Keratinocyte (primary cell): ENCODE results near the gene ZNF587B. TPM values are rescaled to one million over a fixed set of nuclear protein-coding genes. Genes with fewer than 3 reads are reported as not detected.

Experiments used
- DNase-seq: peaks from one replicate; pipeline ENCODE4 v3.0.0-alpha.2; 2011; ENCODE audit warnings: low read depth, missing footprints, low spot score
- FAIRE-seq: peaks from 2 replicates; lab custom pipeline; 2011; peaks lifted over from hg19 to GRCh38; lab: Jason Lieb, UNC
- H2AFZ ChIP-seq: 2 replicates; pipeline ENCODE4 v1.6.0; 2012; ENCODE audit warnings: low read length, control low read depth, inconsistent platforms; ENCODE audit not compliant: control insufficient read depth
- H3K27ac ChIP-seq: 2 replicates; pipeline ENCODE4 v1.5.1; 2011; ENCODE audit warnings: low read length; ENCODE audit not compliant: control insufficient read depth, insufficient read depth
- H3K27me3 ChIP-seq: 3 replicates; pipeline ENCODE4 v1.6.0; 2011; ENCODE audit warnings: low read length; ENCODE audit not compliant: control insufficient read depth, insufficient read depth; ENCODE audit errors: extremely low read depth
- H3K36me3 ChIP-seq, 2 experiments: 2 replicates in 1 of 2; 3 replicates in 1 of 2; pipeline ENCODE4 v1.5.1; 2011; ENCODE audit warnings: low read length in 2 of 2, mild to moderate bottlenecking in 1 of 2; ENCODE audit not compliant: control insufficient read depth in 2 of 2, insufficient read depth in 2 of 2; ENCODE audit errors: extremely low read depth in 1 of 2
- H3K4me1 ChIP-seq: 3 replicates; pipeline ENCODE4 v1.5.1; 2011; ENCODE audit warnings: low read length; ENCODE audit not compliant: control insufficient read depth, insufficient read depth; ENCODE audit errors: extremely low read depth
- H3K4me2 ChIP-seq: 3 replicates; pipeline ENCODE4 v1.6.0; 2011; ENCODE audit warnings: low read depth, low read length; ENCODE audit not compliant: control insufficient read depth, insufficient read depth; ENCODE audit errors: extremely low read depth
- H3K4me3 ChIP-seq, 3 experiments: fragments of 200-600 bp in 1 of 3; sonication (generic) in 1 of 3; 2 replicates in 2 of 3; 3 replicates in 1 of 3; pipeline ENCODE4 v1.5.1; 2011 to 2016; ENCODE audit warnings: low read length in 3 of 3, mild to moderate bottlenecking in 3 of 3, control low read depth in 2 of 3, inconsistent platforms in 1 of 3, low read depth in 1 of 3, mixed read lengths in 1 of 3, mixed run types in 1 of 3, moderate library complexity in 1 of 3; ENCODE audit not compliant: control insufficient read depth in 2 of 3, insufficient read depth in 2 of 3; ENCODE audit errors: extremely low read depth in 1 of 3
- H3K79me2 ChIP-seq: 2 replicates; pipeline ENCODE4 v1.6.0; 2012; ENCODE audit warnings: low read length; ENCODE audit not compliant: control insufficient read depth, insufficient read depth
- H3K9ac ChIP-seq: 3 replicates; pipeline ENCODE4 v1.6.0; 2011; ENCODE audit warnings: low read length; ENCODE audit not compliant: control insufficient read depth, insufficient read depth; ENCODE audit errors: extremely low read depth
- H3K9me1 ChIP-seq: 3 replicates; pipeline ENCODE4 v1.6.0; 2011; ENCODE audit warnings: low read length; ENCODE audit not compliant: control insufficient read depth, insufficient read depth; ENCODE audit errors: extremely low read depth
- H3K9me3 ChIP-seq: 2 replicates; pipeline ENCODE4 v1.5.1; 2012; ENCODE audit warnings: low read depth, low read length; ENCODE audit not compliant: control insufficient read depth
- H4K20me1 ChIP-seq: 3 replicates; pipeline ENCODE4 v1.6.0; 2011; ENCODE audit warnings: low read length; ENCODE audit not compliant: control insufficient read depth, insufficient read depth; ENCODE audit errors: extremely low read depth
- CTCF ChIP-seq, 3 experiments: IDR thresholded peaks in 1 of 3; conservative IDR thresholded peaks in 1 of 3; optimal IDR thresholded peaks in 1 of 3; 2 replicates in 2 of 3; 3 replicates in 1 of 3; pipeline versions ENCODE3 to v1.5.1; 2011; ENCODE audit warnings: low read length in 3 of 3, mild to moderate bottlenecking in 3 of 3, moderate library complexity in 2 of 3, control low read depth in 1 of 3, inconsistent platforms in 1 of 3; ENCODE audit not compliant: insufficient read depth in 2 of 3; ENCODE audit errors: extremely low read depth in 1 of 3
- EZH2 ChIP-seq: IDR thresholded peaks from one replicate; pipeline ENCODE4 v1.6.1; 2012; ENCODE audit warnings: inconsistent platforms, mild to moderate bottlenecking, low read length, moderate library complexity
- dilution Hi-C: fragments of 300-500 bp; cut with MboI; formaldehyde crosslinking; loops from one replicate; pipeline ENCODE4 v1.7.0; 2020; ENCODE audit warnings: low sequenced_read_pairs; ENCODE audit not compliant: extremely low pct_ligation_motif_present
- polyA plus RNA-seq, 5 experiments: library from polyadenylated mRNA; depleted of rRNA in 3 of 5; stranded (reverse) in 3 of 5; stranded (forward) in 1 of 5; unstranded in 1 of 5; fragments of >200 nt; gene quantifications; 1 replicate in 1 of 5; 2 replicates in 3 of 5; 3 replicates in 1 of 5; pipeline versions ENCODE4 v1.2.1 to v1.2.3, GENCODE V29; 2011 to 2012; ENCODE audit warnings: missing spikeins in 2 of 5, low read depth in 1 of 5, low replicate concordance in 1 of 5

Gene ZNF587B
- polyA plus RNA-seq, 1 donor (not counting 4 experiments of a cell fraction or from before 2014, with no cell fraction given) = 12.8 TPM

GRCh38 chr19:57817976-57818375, 12.1 kb upstream of the ZNF587B start:
- Histone ChIP-seq H2AFZ (no peak overlapping the region), H3K4me3 (no peak overlapping the region), H3K27ac (no peak overlapping the region), H3K27me3 (no peaks in the 10 kb centered on the region), H3K4me2 (no peak overlapping the region), H3K9me3 (no peaks in the 10 kb centered on the region), H3K9me1 (no peaks in the 10 kb centered on the region), H3K9ac (no peak overlapping the region), H3K4me1 (peaks cover 12% of the 10 kb centered on the region), H4K20me1 (no peaks in the 10 kb centered on the region), H3K79me2 (peaks cover 50% of the 10 kb centered on the region), H3K36me3 (peaks cover 0 to 2% of the 10 kb centered on the region in 2 experiments)
- TF ChIP-seq EZH2 (no peak), CTCF (optimal IDR thresholded peaks at IDR 0.05 in 1 of 3, IDR thresholded peaks at IDR 0.05 in 1 of 3, conservative IDR thresholded peaks at IDR 0.05 in 1 of 3; ENCODE audit: extremely low read depth in 1 of 3, insufficient read depth in 2 of 3, low read length in 3 of 3) (no peak)
- dilution Hi-C loops = no loop called here
- no peak for FAIRE-seq
- no peak for DNase-seq

- no peaks in the 10 kb centered on the region for H3K9me1 ChIP-seq
- no peak overlapping the region for H3K9ac ChIP-seq
- FAIRE-seq = no peak
- H3K36me3 ChIP-seq = no peaks in the 10 kb centered on the region
- H3K9me3 ChIP-seq = no peaks in the 10 kb centered on the region
- DNase-seq = no peak
- no peaks in the 10 kb centered on the region for H3K27me3 ChIP-seq
- H3K4me3 ChIP-seq = no peak overlapping the region
- H4K20me1 ChIP-seq = no peaks in the 10 kb centered on the region
- dilution Hi-C loops = no loop called here
- H2AFZ ChIP-seq = no peak overlapping the region
- no peak for TF ChIP-seq CTCF (optimal IDR thresholded peaks at IDR 0.05 in 1 of 3, IDR thresholded peaks at IDR 0.05 in 1 of 3, conservative IDR thresholded peaks at IDR 0.05 in 1 of 3; ENCODE audit: extremely low read depth in 1 of 3, insufficient read depth in 2 of 3, low read length in 3 of 3)
- no peak for TF ChIP-seq EZH2
- peaks cover 9% of the 10 kb centered on the region for H3K4me1 ChIP-seq
- H3K4me2 ChIP-seq = no peak overlapping the region
- H3K79me2 ChIP-seq = peaks cover 51% of the 10 kb centered on the region
- H3K27ac ChIP-seq = no peak overlapping the region
These were observed 11.7 kb upstream of the ZNF587B start for GRCh38 chr19:57818378-57818777.
